Measurements from ENCODE around the gene SZRD1.

SZRD1 gene

DNA sequence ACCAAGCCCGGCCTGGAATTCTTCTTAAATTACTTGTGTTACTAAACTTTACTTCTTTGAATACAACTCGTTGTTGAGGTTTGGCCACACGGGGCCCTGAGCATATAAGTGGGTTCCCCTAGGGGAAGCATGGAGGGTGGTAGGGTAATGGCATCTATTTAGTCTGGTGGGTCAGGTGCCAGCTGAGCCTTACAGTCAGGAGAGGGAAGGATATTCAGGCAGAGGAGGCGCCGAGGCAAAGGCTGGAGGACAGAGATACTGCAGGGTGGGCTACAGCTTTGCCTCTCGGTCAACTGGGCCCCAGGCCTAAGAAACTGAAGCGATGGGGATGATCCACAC lies 73.1 kb downstream of the SZRD1 start:
- no peak for DNase-seq (ENCODE audit: low read depth)

GRCh38 chr1:16440470-16441281 lies 73.6 kb downstream of the SZRD1 start, which contains the start of gene NECAP2:
Gene NECAP2 (plus strand): TSS chr1:16440724. CDS start chr1:16440762, 38 bp downstream.
- peak; percentile 95 for DNase-seq (ENCODE audit: low read depth)

- DNase-seq (ENCODE audit: low read depth) = no peak
Measured at GRCh38 chr1:16441282-16441665, 74.2 kb downstream of the SZRD1 start.

GRCh38 chr1:16442265-16442664 lies 75.2 kb downstream of the SZRD1 start:
- no peak for DNase-seq (ENCODE audit: low read depth)

DNA sequence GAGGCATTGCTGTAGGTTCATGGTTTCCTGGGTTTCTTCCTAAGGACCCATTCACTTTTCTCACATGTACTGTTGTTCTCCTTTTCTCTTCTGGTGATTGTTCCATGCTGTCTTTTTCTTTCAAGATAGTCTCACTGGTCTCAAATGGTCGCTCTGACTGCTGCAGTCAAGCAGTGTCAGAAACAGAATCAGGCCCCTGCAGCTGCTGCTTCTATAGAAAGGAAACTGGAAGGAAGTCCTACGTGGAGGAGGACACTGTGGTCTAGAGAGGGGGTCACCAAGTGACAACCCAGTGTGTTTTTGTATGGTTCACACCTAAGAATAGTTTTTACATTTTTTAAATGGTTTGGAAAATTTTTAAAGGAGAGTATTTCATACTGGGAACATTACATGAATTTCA lies 75.9 kb downstream of the SZRD1 start:
- DNase-seq (ENCODE audit: low read depth) = no peak

GRCh38 chr1:16443975-16444770 lies 77.1 kb downstream of the SZRD1 start:
- no peak for DNase-seq (ENCODE audit: low read depth)

GRCh38 chr1:16445052-16445451 lies 78.0 kb downstream of the SZRD1 start:
- no peak for DNase-seq (ENCODE audit: low read depth)

GRCh38 chr1:16446116-16446515 lies 79.1 kb downstream of the SZRD1 start:
- no peak for DNase-seq (ENCODE audit: low read depth)

- no peak for DNase-seq (ENCODE audit: low read depth)
Measured at GRCh38 chr1:16447641-16448040, 80.6 kb downstream of the SZRD1 start.
